ENCODE data around the gene TLR5. TPM values are rescaled to one million over a fixed set of nuclear protein-coding genes. Genes with fewer than 3 reads are reported as not detected.

Gene TLR5
- total RNA-seq, 5 donors from 2014 or later (not counting 1 experiment from before 2014, with no cell fraction given) = 2.5 to 8.1 (median 3.8) TPM

DNA sequence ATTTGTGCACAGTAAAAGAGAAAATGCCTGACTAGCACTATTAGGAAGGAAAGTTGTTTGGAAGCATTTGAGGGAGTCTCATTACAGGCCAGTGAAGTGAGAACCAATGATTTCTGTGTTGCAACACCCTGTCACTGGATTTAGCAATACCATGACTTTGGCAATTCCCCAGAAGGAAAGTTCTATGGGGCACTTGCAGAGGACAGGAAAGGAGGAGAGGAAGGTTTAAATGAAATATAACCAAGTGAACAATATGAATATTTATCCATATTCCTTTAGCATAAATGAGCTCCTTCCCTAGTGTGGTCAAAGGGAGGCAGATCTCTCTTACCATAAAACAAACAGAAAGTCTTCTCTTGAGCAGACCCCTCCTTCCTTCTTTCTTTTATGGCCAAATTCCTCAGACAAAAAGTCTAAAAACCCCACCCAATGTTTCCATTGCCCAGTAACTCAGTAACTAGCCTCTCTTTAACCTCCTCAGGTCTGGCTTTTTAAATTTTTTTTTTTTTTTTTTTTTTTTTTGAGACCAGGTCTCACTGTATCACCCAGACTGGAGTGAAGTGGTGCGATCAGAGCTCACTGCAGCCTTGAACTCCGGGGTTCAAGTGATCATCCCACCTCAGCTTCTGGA, 5.5 kb downstream of the TLR5 start:
- ChIA-PET POLR2A (no interaction called here), CTCF (interaction anchor here (0.7 to 3.0 kb wide), 5 partner anchors 8 to 716 kb away, joined by 3 to 13 read pairs (median 4); no protein-coding TSS in a partner anchor)
- H3K9me3 Mint-ChIP-seq = no peaks in the 10 kb centered on the region
- no peaks in the 10 kb centered on the region for H3K9me3 ChIP-seq
- peaks cover 0 to 4% of the 10 kb centered on the region in 2 donors for H3K27me3 Mint-ChIP-seq
- no CpG with 5 or more reads among the region's 2 CpGs for WGBS (ENCODE audit: insufficient coverage)
- H3K4me1 ChIP-seq (ENCODE audit: control insufficient read depth in 1 of 2, extremely low read depth in 1 of 2, insufficient read depth in 2 of 2, low read length in 2 of 2) = peaks cover 0 to 16% of the 10 kb centered on the region in 2 experiments
- H3K36me3 Mint-ChIP-seq = peaks cover 6% of the 10 kb centered on the region
- H3K4me3 ChIP-seq (ENCODE audit: control insufficient read depth in 1 of 2, extremely low read depth in 1 of 2, low read length in 1 of 2) = no peak overlapping the region
- ATAC-seq (replicated peaks in 1 of 4) = no peak
- peaks cover 0 to 14% of the 10 kb centered on the region in 2 experiments for H3K27me3 ChIP-seq (replicated peaks in 1 of 2; ENCODE audit: control insufficient read depth in 2 of 2, extremely low read depth in 1 of 2, insufficient read depth in 2 of 2, low read length in 1 of 2)
- peaks cover 0 to 3% of the 10 kb centered on the region in 2 donors for H3K36me3 ChIP-seq (ENCODE audit: control insufficient read depth in 2 of 2, extremely low read depth in 1 of 2, insufficient read depth in 1 of 2, low read length in 1 of 2)
- H3K4me1 Mint-ChIP-seq = peaks cover 0 to 29% (median 18%) of the 10 kb centered on the region in 3 donors
- no peak overlapping the region for H3K4me3 Mint-ChIP-seq
- no peak overlapping the region for H3K27ac Mint-ChIP-seq
- no peak overlapping the region for H3K27ac ChIP-seq (ENCODE audit: low read length)
- DNase-seq = no peak

DNA sequence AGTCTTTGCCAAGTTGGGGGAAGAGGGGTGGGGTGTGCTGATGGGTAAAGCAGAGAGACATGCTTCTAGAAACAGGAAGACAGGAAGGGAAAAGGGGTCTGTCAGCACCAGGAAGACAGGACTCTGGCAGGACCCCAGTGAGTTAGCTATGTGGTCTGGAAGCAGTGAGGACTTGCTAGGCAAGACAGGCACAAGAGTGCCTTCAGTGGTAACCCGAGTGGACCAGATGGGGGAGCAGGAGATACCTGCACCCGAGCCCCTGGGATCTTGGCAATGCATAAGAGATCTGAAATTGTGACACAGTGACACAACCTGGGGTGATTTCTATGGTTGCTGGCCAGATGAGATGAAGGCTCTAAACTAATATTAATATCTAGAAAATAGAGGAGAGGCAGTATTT, 7.0 kb downstream of the TLR5 start:
- peak overlapping the region in 1 of 2 donors; percentile 52 for H3K27ac Mint-ChIP-seq
- 78% methylated on average over 2 of the region's 2 CpGs for WGBS (ENCODE audit: insufficient coverage)
- peaks cover 0 to 24% (median 13%) of the 10 kb centered on the region in 3 donors for H3K4me1 Mint-ChIP-seq
- H3K4me3 Mint-ChIP-seq = no peak overlapping the region
- H3K36me3 Mint-ChIP-seq = peaks cover 6% of the 10 kb centered on the region
- no peaks in the 10 kb centered on the region for H3K9me3 Mint-ChIP-seq
- peaks cover 0 to 9% of the 10 kb centered on the region in 2 experiments for H3K4me1 ChIP-seq (ENCODE audit: control insufficient read depth in 1 of 2, extremely low read depth in 1 of 2, insufficient read depth in 2 of 2, low read length in 2 of 2)
- POLR2A ChIA-PET = interaction anchor here in 1 of 2 donors (0.6 kb wide), 1 partner anchor 1321 kb away, joined by 3 read pairs; no protein-coding TSS in a partner anchor
- H3K27me3 ChIP-seq (replicated peaks in 1 of 2; ENCODE audit: control insufficient read depth in 2 of 2, extremely low read depth in 1 of 2, insufficient read depth in 2 of 2, low read length in 1 of 2) = peaks cover 0 to 14% of the 10 kb centered on the region in 2 experiments
- H3K27me3 Mint-ChIP-seq = peaks cover 0 to 4% of the 10 kb centered on the region in 2 donors
- CTCF ChIA-PET = interaction anchor here (0.7 to 3.0 kb wide), 6 partner anchors 8 to 223 kb away, joined by 3 to 13 read pairs (median 4); no protein-coding TSS in a partner anchor
- no peak overlapping the region for H3K27ac ChIP-seq (ENCODE audit: low read length)
- no peak for ATAC-seq (replicated peaks in 1 of 4)
- H3K9me3 ChIP-seq = no peaks in the 10 kb centered on the region
- peaks cover 0 to 3% of the 10 kb centered on the region in 2 donors for H3K36me3 ChIP-seq (ENCODE audit: control insufficient read depth in 2 of 2, extremely low read depth in 1 of 2, insufficient read depth in 1 of 2, low read length in 1 of 2)
- no peak for DNase-seq
- H3K4me3 ChIP-seq (ENCODE audit: control insufficient read depth in 1 of 2, extremely low read depth in 1 of 2, low read length in 1 of 2) = no peak overlapping the region

DNA sequence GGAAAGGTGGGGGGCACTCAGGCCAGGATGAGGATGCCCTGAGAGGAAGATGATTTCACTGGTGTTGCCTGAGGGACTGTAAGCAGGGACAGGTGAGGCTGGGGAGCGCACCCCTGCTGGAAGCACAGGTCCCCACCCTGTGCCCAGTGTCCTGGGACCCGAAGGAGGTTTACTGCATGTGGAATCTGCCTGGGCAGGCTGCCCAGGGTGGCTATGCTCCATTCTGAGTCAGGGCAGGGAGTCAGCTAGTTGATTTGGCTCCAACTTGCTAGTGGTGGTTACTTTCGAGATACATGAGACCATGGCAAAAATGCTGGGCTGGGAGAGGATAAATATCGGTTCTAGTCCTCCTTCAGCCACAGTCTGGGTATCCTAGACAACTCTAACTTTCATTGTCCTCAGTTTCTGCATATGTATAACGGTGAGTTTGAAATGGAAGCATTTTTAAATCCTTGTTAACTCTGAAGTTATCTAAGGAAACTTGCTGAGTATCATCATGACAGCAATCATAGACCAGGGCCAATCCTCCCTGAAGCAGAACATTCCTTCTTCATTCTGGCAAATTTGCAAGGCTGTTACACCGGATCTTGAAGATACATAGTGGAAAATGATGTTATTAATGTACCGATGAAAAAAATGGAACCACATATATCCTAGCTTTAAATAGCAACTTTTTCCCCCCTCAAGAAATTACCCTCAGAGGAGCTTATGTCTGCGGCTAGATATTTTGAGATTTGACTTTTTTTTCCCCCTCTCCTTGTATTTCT, 7.7 kb downstream of the TLR5 start:
- Mint-ChIP-seq H3K4me3 (no peak overlapping the region), H3K4me1 (peaks cover 0 to 26% (median 13%) of the 10 kb centered on the region in 3 donors), H3K9me3 (no peaks in the 10 kb centered on the region), H3K27ac (peak overlapping the region in 1 of 2 donors; percentile 52), H3K27me3 (peaks cover 0 to 4% of the 10 kb centered on the region in 2 donors), H3K36me3 (peaks cover 6% of the 10 kb centered on the region)
- Histone ChIP-seq H3K4me1 (ENCODE audit: control insufficient read depth in 1 of 2, extremely low read depth in 1 of 2, insufficient read depth in 2 of 2, low read length in 2 of 2) (peaks cover 0 to 9% of the 10 kb centered on the region in 2 experiments), H3K27ac (ENCODE audit: low read length) (no peak overlapping the region), H3K4me3 (ENCODE audit: control insufficient read depth in 1 of 2, extremely low read depth in 1 of 2, low read length in 1 of 2) (no peak overlapping the region), H3K9me3 (no peaks in the 10 kb centered on the region), H3K36me3 (ENCODE audit: control insufficient read depth in 2 of 2, extremely low read depth in 1 of 2, insufficient read depth in 1 of 2, low read length in 1 of 2) (peaks cover 0 to 3% of the 10 kb centered on the region in 2 donors), H3K27me3 (replicated peaks in 1 of 2; ENCODE audit: control insufficient read depth in 2 of 2, extremely low read depth in 1 of 2, insufficient read depth in 2 of 2, low read length in 1 of 2) (peaks cover 0 to 14% of the 10 kb centered on the region in 2 experiments)
- ATAC-seq (replicated peaks in 1 of 4) (no peak), DNase-seq (no peak)
- WGBS (ENCODE audit: insufficient coverage) = 85% methylated on average over 2 of the region's 8 CpGs
- ChIA-PET POLR2A (no interaction called here), CTCF (interaction anchor here (0.9 to 3.0 kb wide), 6 partner anchors 7 to 224 kb away, joined by 3 to 13 read pairs (median 4); no protein-coding TSS in a partner anchor)

DNA sequence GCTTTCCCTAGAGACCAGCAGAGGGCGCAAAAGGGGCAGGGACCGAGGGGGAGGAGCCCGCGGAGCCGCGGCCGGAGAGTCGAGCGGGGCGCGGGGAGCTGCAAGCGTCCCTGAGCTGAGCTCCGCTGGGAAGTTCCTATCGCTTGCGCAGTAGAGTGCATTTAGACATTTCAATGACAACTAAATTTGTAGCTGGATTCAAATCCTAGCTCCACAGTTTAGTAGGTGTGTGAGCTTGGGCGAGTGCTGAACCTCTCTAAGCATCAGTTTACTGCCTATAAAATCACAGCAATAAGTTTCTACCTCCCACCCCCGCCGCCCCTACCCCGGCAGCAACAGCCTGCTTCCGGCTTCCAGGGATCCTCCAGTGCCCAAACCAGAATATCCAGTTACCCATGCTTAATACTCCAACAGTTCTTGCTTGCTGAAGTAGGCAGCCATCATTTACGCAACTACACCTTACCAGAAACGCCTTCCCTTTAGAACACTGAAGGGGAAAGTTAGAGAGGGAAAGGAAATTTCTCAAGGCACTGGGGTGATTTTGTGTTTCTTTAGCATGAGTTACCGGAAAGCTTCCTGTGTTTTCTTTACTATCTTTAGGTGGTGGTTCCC, 9.1 kb downstream of the TLR5 start:
- Mint-ChIP-seq H3K4me3 (peak overlapping the region; percentile 55 to 64 (median 58)), H3K9me3 (no peaks in the 10 kb centered on the region), H3K4me1 (peaks cover 6 to 34% (median 21%) of the 10 kb centered on the region in 3 donors), H3K27ac (peak overlapping the region in 1 of 2 donors; percentile 27), H3K27me3 (peaks cover 4 to 7% of the 10 kb centered on the region in 2 donors), H3K36me3 (peaks cover 4% of the 10 kb centered on the region)
- ATAC-seq (replicated peaks in 1 of 4) (peak; percentile 84 to 91 (median 87)), DNase-seq (peak; percentile 23 to 88 (median 70))
- ChIA-PET CTCF (interaction anchor here (0.6 to 3.7 kb wide), 37 partner anchors 9 to 917 kb away, joined by 3 to 41 read pairs (median 5); partner anchors contain the start of genes TLR5 (in 2 of the 2) and SUSD4 (in 1 of the 2)), POLR2A (interaction anchor here in 1 of 2 donors (0.9 kb wide), 1 partner anchor 28 kb away, joined by 10 read pairs; no protein-coding TSS in a partner anchor)
- peak overlapping the region; percentile 19 to 24 for H3K4me3 ChIP-seq (ENCODE audit: control insufficient read depth in 1 of 2, extremely low read depth in 1 of 2, low read length in 1 of 2)
- peaks cover 0 to 21% of the 10 kb centered on the region in 2 experiments for H3K27me3 ChIP-seq (replicated peaks in 1 of 2; ENCODE audit: control insufficient read depth in 2 of 2, extremely low read depth in 1 of 2, insufficient read depth in 2 of 2, low read length in 1 of 2)
- no peaks in the 10 kb centered on the region for H3K9me3 ChIP-seq
- WGBS (ENCODE audit: insufficient coverage) = 2% methylated on average over 17 of the region's 23 CpGs
- H3K4me1 ChIP-seq (ENCODE audit: control insufficient read depth in 1 of 2, extremely low read depth in 1 of 2, insufficient read depth in 2 of 2, low read length in 2 of 2) = peaks cover 0 to 17% of the 10 kb centered on the region in 2 experiments
- no peak overlapping the region for H3K27ac ChIP-seq (ENCODE audit: low read length)
- no peaks in the 10 kb centered on the region for H3K36me3 ChIP-seq (ENCODE audit: control insufficient read depth in 2 of 2, extremely low read depth in 1 of 2, insufficient read depth in 1 of 2, low read length in 1 of 2)

DNA sequence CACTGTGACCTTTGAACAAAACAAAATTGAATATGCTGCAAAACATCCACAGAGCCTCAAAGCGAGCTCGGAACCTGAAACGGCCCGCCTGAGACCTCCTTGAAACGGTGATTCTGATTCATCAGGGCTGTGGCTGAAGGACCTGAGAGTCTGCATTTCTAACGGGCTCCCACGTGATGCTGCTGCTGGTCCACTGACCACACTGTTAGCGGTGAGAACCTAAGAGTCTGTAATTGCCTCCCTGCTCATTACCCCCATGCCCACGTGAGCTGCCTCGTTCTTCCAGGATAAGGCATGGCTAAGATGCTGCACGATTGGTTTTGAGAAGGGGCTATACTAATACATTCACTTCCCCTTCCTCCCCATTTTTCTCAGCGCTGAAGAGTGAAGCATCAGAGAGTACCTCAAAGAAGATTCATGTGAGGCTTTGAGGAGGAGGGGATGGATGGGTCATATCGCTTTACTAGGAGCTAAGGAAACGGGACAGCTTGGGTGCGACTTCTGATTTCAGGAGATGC, 9.7 kb downstream of the TLR5 start:
- peaks cover 0 to 25% of the 10 kb centered on the region in 2 experiments for H3K27me3 ChIP-seq (replicated peaks in 1 of 2; ENCODE audit: control insufficient read depth in 2 of 2, extremely low read depth in 1 of 2, insufficient read depth in 2 of 2, low read length in 1 of 2)
- Mint-ChIP-seq H3K36me3 (peaks cover 5% of the 10 kb centered on the region), H3K27ac (peak overlapping the region in 1 of 2 donors; percentile 27), H3K9me3 (no peaks in the 10 kb centered on the region), H3K4me3 (peak overlapping the region; percentile 55 to 64 (median 58)), H3K4me1 (peaks cover 8 to 35% (median 24%) of the 10 kb centered on the region in 3 donors), H3K27me3 (peaks cover 4 to 8% of the 10 kb centered on the region in 2 donors)
- H3K36me3 ChIP-seq (ENCODE audit: control insufficient read depth in 2 of 2, extremely low read depth in 1 of 2, insufficient read depth in 1 of 2, low read length in 1 of 2) = no peaks in the 10 kb centered on the region
- H3K27ac ChIP-seq (ENCODE audit: low read length) = no peak overlapping the region
- ATAC-seq (replicated peaks in 1 of 4) = peak in 2 of 4 experiments; percentile 10 to 26
- POLR2A ChIA-PET = no interaction called here
- H3K9me3 ChIP-seq = no peaks in the 10 kb centered on the region
- peak overlapping the region in 1 of 2 donors; percentile 24 for H3K4me3 ChIP-seq (ENCODE audit: control insufficient read depth in 1 of 2, extremely low read depth in 1 of 2, low read length in 1 of 2)
- DNase-seq = no peak
- H3K4me1 ChIP-seq (ENCODE audit: control insufficient read depth in 1 of 2, extremely low read depth in 1 of 2, insufficient read depth in 2 of 2, low read length in 2 of 2) = peaks cover 0 to 21% of the 10 kb centered on the region in 2 experiments
- 34% methylated on average over 10 of the region's 15 CpGs for whole genome bisulfite sequencing (ENCODE audit: insufficient coverage)
- CTCF ChIA-PET = interaction anchor here (0.6 to 3.7 kb wide), 35 partner anchors 9 to 918 kb away, joined by 3 to 41 read pairs (median 5); partner anchors contain the start of genes TLR5 (in 2 of the 2) and SUSD4 (in 1 of the 2)
